Brain pericyte (primary cell): Measurements from ENCODE around the gene FNDC3B.

Experiments
- DNase-seq: peaks from one replicate; pipeline ENCODE4 v3.0.0-alpha.2; 2012; ENCODE audit warnings: low read depth, low spot score

The FNDC3B gene

DNA sequence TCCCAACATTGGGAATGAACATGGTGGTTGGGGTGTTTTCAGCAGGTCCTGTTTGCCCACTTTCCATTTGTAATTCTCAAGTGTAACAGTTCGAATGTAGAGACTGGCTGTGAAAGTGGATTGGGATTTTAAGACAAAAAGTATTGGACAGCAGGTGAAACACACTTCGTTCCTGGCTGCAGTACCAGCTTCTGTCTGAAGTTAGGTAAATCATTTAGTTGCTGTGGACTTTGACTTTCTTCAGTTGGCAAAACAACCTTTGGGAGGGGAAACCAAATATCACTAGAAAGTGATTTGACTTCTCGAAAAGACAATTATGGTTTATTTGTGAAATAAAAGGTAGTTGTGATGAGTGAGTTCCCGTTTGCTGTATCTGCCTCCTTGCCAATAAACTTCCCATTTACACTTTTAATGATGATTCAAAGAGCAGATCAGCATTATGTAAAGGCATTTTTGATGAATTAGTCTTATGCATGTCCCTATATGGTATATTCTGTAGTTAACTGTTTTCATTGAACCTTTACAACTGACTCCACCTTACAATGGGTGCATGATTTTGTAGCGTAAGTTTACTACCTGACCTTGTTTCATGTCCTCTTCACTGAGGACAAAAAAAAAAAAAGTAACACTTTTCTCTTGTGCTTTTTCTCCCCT lies 34.0 kb downstream of the FNDC3B start:
- DNase-seq, result no peak

DNA sequence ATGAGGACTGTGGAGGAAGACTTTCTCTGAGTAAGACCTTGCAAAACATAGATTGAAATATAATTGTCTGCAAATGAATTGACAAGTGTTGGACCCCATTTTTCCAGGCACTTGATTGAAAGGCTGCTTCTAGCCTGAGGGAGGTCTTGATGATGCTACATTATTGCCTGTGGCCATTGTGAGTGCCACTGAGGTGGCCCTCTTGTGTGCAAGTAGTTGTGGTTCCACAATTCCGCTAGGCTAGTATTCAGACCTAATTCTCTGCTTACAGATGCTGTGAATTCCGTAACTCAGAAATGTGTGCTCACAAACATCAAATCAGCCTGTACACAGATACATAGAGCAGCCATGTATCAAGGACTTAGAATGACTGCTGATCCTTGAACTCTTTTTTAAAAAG lies 34.7 kb downstream of the FNDC3B start:
- DNase-seq, result no peak

DNA sequence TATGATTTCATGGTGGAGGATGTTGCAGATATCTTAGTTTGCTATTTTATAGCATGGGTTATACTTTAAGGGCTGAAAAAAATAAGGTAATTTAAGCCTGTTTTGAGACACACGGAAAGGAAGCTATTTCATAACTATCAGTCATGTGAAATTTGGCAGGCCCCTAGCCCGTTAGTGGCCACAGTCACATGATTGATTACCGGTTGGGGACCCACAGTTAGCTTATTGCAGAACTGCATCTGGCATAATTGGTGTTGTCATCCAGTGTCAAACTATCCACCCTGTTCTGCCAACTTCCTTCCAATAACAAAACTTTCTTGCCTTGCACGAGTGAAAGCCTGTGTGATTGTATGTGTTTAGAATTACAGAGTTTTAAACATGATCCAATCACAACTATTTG lies 35.2 kb downstream of the FNDC3B start:
- no peak for DNase-seq

DNA sequence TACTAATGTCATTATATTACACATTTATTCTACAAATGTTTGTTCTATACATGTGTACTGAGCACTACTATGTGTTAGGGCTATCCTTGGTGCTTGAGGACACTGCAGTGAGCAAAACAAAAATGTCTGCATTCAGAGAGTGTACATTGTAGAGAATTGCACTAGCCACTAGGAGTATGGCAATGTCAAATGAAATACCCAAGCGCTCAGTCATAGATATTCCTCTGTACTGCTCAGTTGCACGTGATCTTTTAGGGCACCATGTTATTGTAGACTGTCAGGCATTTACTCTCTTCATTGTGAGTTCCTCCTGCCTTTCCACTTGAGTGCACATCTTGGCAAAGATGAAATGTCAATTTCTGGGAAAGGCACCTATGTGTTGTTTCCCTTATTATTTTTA lies 36.8 kb downstream of the FNDC3B start:
- no peak for DNase-seq

DNA sequence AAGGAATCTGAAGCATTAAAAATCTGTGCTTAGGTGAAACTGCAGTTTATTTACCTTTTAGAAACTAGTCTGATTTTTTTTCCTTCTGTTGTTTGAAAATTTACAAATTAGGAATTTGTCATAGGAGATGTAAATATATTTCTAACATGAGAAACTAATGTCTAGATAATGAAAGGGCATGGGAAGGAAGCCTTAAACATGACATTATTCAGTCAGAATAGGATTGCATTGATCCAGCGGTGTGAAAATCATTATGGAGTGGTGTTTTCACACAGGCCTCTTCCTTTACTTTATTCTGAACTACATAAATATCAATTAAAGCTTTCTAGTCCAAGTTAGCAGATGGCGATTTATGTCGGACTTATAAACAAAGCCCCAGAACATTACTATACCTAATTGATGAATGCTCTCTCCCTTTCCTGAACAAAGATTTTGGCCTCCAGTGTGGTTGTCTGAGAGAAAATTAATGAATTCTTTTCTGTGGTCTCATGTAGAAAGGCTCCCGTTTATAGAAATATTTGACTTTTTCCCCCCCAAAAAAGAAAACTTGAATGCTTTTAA lies 37.9 kb downstream of the FNDC3B start:
- no peak for DNase-seq

DNA sequence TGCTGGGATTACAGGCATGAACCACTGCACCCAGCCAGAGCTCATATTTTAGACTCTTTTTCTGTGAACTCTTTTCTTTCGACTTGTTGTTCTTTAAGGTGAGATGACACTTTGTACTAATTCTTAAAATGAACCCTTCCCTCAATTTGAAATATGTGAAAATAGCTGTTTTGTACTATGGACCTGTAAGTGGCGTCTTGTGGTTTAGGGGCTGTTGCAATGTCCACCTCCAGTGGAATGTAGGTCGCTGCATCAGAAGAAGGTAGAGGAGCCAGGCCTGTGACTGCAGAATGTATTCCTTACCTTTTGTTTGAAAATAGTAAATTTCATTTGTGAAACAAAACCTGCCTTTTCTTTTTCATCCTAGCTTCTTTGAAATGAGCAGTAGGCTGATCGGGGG lies 38.9 kb downstream of the FNDC3B start:
- DNase-seq, result no peak

DNA sequence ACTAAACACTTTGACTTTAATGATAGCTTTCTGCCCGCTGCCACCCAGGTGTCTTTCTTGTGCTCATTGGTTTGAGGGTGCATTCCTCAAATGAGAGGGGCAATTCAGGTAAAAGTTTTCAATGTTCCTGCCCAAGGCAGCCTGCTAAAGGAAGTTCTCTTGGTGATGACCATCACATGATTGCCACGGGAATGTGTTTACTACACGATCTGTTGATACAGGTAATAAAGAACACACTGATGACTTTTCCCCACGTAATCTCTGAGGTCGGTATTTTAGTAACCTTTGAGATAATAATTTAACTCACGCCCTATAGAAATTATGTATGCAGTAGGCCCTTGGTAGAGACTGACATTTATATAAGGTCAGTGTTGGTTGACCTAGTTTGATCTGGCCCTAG lies 39.3 kb downstream of the FNDC3B start:
- DNase-seq, result no peak

DNA sequence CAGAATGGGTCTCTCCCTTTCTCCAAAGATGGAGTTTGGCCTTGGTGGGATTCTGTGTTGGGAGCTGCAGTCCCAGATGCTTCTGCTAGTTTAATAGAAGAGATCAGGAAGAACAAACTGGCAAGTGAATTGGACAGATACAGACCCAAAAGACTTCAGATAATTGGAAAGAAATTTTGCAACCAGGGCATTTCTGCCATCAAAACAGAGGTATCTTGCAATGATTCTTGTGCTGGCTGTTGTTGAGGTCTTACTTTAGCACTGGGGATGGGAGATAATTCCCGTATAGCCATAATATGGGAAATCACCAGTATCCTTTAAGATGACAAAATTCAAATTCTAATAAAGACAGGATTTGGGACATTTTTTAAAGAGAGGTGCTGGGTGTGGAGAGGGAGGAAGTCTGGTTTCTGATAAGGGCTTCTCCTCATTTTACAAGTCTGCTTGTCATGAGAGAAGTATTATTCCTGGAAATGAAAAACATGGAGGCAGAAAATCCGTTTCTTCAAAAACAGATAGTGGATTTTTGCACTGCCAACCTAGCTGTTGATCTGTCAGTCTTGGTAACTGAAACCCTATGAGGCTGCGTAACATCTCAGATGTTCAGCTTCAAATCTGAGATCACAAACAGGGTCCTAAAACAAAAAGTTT lies 40.1 kb downstream of the FNDC3B start:
- DNase-seq, result no peak

DNA sequence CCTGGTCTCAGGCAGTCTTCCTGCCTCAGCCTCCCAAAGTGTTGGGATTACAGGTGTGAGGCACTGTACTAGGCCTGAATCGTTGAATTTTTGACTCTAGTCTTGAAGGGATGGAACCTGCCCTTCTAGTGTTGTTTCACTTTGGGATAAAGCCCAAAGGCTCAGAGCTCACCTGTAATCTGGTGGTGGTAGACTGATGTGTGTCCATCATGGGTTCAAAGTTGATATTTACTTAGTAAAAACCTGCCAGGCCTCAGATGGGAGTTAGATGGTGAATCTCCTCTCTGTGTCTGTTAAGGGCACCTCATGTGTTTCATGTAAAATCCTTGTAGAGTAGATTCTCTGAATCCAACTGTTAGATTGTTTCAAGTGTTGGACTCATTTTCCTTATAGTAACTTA lies 41.1 kb downstream of the FNDC3B start:
- no peak for DNase-seq

DNA sequence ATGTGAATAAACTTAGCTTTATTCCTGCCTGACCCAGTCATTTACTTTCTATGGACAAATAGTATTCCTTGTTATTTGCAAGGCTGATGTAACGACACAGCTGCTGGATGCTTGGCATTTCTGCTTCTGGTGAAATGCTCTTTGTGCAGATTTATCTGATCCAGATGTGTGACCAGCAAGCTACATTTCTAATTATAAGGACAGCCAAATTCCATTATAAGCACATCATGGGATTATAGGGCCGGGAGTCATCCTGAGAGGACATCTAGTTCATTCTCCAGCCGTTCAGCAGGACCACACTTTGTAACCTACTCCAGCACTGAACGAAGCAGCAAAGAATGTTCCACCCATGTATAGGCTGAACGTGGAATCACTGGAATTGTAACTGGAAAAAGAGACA lies 42.9 kb downstream of the FNDC3B start:
- no peak for DNase-seq

DNA sequence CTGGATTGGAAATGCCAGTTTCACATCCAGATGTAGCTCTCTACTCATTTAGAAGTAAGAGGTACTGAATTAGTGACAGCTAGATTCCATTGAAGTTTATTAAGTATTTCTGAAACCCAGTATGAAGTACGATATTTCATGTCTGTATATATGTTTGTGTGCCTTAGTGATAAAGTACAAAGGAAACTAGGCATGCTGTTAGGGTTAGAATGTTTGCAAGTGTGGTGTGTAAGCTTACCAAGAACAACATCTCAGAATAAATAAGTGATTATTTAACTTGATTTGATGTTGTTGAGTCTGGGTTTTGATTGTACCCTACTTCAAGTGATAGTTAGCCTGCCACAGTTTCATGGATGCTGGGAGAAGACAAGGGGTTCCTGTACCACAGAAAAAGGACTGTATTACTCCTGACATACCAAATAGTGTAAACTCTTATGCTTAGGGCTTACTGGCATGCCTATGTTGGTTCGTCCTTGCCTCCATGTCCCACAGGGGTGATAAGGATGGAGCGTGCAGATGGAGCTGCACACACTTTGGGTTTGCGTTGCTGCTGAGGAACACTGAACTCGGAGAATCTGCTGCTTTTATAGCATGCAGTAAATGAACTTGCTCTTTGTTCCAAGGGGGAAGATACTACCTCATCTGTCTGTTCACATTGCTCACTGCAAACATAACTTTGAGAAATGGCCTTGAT lies 43.6 kb downstream of the FNDC3B start:
- no peak for DNase-seq

DNA sequence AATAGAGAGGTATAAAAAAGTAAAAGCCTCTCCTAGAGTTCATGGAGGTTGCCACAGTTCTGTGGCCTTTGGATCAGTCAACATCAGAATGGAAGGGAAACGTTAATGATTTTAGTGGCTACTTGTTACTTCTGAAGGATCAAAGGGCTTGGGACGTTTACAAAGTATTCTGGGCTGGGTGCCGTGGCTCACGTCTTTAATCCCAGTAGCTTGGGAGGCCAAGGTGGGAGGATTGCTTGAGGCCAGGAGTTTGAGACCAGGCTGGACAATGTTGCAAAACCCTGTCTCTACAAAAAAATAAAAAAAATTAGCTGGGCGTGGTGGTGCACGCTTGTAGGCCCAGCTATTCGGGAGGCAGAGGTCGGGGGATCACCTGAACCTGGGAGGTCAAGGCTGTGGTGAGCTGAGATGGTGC lies 44.6 kb downstream of the FNDC3B start:
- DNase-seq, result no peak

DNA sequence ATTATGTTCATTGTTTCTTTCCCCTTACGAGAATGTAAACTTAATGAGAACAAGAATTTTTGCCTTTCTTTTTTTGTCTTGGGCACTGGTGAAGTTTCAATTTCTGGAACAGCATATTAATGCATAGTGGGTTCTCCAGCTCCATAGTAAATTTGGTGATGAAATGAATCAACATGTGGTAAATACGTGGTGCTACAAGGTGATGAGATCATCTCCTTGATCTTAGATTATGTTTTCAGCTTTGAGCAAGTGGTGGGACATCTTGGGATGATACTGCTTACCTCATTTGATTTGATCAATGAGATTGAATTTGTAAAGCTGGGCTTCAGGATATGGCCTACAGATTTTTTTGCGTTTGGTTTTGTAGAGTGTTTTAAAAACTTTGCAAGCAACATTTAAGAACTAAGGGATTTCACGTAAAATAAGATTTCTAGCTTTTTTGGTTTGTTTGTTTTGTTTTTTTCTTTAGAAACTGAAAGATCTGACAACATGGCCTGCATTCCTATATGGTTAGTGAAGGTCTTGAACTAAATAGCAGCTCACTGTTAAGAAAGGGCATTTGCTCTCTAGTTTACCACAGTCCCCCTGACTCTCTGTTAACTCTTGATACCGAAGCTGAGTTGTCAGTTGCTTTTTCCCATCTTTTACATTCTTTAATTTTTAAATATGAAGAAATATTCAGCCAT lies 45.6 kb downstream of the FNDC3B start:
- DNase-seq, result no peak

DNA sequence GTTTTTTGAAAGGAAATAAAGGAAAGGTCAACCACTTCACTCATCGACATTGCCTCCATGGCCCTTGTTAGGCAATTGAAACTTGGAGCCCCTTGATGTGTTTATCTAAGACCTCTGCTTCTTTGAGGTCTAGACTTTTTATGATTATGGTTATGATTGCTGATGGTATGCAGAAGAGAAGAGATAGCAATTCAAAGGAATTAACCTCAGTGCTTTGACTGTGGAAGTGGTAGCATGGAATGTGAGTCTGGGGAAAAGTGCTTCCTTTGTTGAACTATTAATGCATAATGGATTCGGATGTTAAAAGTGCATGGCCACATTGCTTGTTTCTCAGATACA lies 46.1 kb downstream of the FNDC3B start:
- no peak for DNase-seq

DNA sequence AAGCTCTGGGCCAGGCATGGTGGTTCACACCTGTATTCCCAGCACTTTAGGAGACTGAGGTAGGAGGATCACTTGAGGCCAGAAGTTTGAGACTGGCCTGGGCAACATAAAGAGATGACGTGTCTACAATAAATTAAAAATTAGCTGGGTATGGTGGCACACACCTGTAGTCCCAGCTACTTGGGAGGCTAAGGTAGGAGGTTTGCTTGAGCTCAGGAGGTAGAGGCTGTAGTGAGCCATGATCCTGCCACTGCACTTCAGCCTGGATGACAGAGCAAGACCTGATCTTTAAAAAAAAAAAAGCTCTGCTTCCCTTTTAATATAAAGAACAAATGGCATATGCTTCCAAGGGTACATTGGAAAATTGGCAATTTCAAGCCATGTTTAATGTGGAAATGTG lies 46.7 kb downstream of the FNDC3B start:
- DNase-seq, result no peak

DNA sequence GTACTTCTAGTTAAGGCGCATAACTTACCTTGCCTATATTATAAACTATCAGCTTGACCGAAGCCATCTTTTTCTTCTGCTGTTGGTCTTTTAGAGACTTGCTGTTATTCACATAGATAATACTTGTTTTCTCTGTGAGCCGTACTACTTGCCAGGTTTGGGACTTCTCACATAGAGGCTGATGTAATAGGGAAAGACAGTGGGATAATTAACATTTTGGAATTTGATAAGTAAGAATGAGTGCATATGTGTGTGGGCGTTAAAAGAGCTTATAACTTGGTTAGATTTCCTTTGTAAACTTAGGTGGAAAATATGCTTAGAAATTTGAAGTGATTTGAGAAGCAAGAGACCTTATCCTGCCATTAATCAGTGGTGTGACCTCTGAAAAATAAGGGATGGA lies 47.8 kb downstream of the FNDC3B start:
- no peak for DNase-seq

DNA sequence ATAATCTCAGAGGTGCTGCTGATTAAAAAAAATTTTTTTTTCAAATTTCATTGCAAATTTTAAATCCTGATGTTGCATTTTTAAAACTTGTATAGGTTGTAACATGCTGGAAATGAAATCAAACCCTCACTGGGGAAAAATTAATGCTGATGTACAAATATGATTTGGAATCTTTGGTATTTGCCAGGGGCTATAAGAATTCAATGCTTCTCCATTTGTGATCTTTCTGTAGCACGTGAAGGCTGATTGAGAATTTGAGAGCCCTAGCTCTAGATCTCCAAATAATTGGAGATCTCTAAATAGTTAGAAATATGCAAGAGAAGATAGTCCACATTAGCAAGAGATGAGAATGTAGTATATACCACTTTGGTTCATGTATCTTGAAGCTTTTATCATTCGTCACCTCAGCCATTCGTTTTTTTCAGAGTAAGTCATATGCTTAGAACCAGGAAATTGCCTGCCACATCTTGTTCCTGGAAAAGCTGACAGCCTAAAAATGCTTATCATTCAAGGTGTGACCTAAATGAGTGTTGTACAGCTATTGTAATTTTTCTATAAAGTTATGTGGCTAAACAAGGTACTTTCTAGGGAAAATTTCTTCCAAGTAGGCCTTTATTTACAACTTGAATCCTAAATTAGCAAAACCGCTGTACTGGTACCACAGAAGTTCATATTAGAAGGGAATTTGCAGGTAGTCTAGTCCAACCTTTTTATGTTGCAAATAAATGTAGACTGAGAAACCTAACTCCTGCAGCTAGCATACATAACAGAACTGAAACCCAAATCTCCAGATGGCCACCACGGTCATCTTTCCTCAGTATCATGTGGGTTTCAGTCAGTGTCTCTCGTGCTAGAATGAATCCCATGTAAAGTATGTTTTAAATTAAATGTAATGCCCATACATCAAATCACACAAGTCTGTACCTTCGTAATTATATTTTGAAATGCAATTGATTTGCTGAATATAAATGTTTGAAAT lies 48.5 kb downstream of the FNDC3B start:
- DNase-seq, result no peak

DNA sequence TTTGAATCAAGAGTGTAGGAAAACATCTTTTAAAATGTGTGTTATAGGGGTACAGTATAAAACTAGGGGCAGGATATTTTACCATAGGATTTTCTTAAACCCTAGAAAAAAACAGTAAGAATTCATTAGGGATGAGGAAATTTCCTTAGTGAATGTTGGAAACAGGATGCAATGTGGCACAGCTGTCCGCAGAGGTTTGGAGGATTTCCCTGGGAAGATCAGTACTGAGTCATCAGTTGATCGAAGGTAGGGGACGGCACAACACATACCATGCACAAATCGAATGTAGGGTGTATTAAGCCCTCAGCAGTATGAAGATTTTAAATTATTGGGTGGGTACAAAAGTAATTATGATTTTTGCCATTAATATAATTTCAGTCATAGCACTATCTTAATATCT lies 49.9 kb downstream of the FNDC3B start:
- DNase-seq, result no peak

DNA sequence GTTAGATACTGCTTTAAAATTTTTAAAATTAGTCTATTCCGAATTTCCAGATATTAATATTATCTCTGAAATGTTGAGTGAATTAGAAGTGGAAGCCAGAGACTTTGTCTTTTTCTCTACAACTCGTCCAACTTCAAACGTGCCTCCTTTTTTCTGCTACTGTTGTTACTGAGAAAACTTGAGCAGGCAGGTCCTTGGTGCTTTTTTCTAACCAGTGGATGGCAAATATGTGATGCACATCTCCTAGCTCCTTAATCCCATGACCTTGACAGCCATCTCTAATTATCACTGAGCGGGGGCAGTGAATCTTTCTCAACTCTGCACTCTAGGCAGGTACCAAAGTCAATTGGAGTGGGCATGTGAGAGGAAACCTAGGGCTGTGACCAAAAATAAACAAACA lies 50.7 kb downstream of the FNDC3B start:
- no peak for DNase-seq

DNA sequence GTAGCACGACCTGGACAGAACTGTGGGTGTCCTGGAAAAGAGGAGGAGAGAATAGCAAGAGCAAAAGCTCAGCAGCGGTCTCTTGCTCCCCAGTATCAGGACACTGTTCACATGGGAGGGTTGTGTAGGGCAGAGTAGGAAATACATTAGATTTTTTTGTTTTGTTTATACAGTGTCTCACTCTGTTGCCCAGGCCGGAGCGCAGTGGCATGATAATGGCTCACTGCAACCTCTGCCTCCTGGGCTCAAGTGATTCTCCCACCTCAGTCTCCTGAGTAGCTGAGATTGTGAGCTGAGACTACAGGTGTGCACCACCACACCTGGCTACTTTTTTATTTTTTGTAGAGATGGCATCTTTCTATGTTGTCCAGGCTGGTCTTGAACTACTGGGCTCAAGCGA lies 53.3 kb downstream of the FNDC3B start:
- DNase-seq, result no peak
